HEK293 (cell line): ENCODE data around the gene KLHL13.

Experiments
- CTCF ChIA-PET: fragments of 350-600 bp; formaldehyde crosslinking; extraction: SDS; loops from one replicate; lab custom pipeline; 2021; ENCODE audit warnings: antibody characterized with exemption; lab: Yijun Ruan, JAX
- POLR2A ChIA-PET: fragments of 300-600 bp; formaldehyde crosslinking; extraction: SDS; loops from one replicate; lab custom pipeline; 2020; ENCODE audit warnings: antibody characterized with exemption, inconsistent platforms; lab: Yijun Ruan, JAX
- H3K27ac ChIP-seq: fragments of 200-500 bp; sonication (Bioruptor generic); 2 replicates; pipeline ENCODE4 v1.5.1; 2014; ENCODE audit warnings: low read depth, low read length, control low read depth, inconsistent platforms; ENCODE audit errors: extremely low read depth
- H3K36me3 ChIP-seq, 2 experiments: fragments of 200-500 bp in 1 of 2; sonication (Bioruptor generic) in 1 of 2; 1 replicate in 1 of 2; 2 replicates in 1 of 2; pipeline ENCODE4 v1.5.1; 2014 to 2017; ENCODE audit warnings: inconsistent platforms in 2 of 2, low read length in 2 of 2; ENCODE audit not compliant: control insufficient read depth in 2 of 2, insufficient read depth in 1 of 2
- H3K4me1 ChIP-seq: fragments of 200-500 bp; sonication (Bioruptor generic); 2 replicates; pipeline ENCODE4 v1.5.1; 2014; ENCODE audit warnings: mild to moderate bottlenecking, low read length, inconsistent platforms; ENCODE audit not compliant: control insufficient read depth, insufficient read depth
- H3K4me3 ChIP-seq: 2 replicates; pipeline ENCODE4 v1.5.1; 2011; ENCODE audit warnings: low read depth, mild to moderate bottlenecking, control low read depth, low read length, moderate library complexity
- H3K9me3 ChIP-seq: fragments of 200-500 bp; sonication (Bioruptor generic); 2 replicates; pipeline ENCODE4 v1.5.1; 2014; ENCODE audit warnings: low read depth, low read length, inconsistent platforms; ENCODE audit not compliant: control insufficient read depth, insufficient read depth
- GLIS2 ChIP-seq: fragments of 450-650 bp; formaldehyde crosslinking; IDR thresholded peaks from 2 replicates; pipeline ENCODE4 v1.5.1; 2016; ENCODE audit warnings: missing biosample characterization, missing genetic modification characterization
- KLF17 ChIP-seq: fragments of 450-650 bp; formaldehyde crosslinking; IDR thresholded peaks from 2 replicates; pipeline ENCODE4 v1.5.1; 2016; ENCODE audit warnings: missing biosample characterization, missing genetic modification characterization
- MYNN ChIP-seq: fragments of 450-650 bp; formaldehyde crosslinking; IDR thresholded peaks from 2 replicates; pipeline ENCODE4 v1.5.1; 2016; ENCODE audit warnings: missing biosample characterization, missing genetic modification characterization, borderline replicate concordance
- REPIN1 ChIP-seq: fragments of 450-650 bp; formaldehyde crosslinking; IDR thresholded peaks from 2 replicates; pipeline ENCODE4 v1.5.1; 2017; ENCODE audit warnings: missing biosample characterization, missing genetic modification characterization, low read depth
- ZBTB10 ChIP-seq: fragments of 450-650 bp; formaldehyde crosslinking; IDR thresholded peaks from 2 replicates; pipeline ENCODE4 v1.5.1; 2016; ENCODE audit warnings: missing biosample characterization, missing genetic modification characterization
- ZBTB20 ChIP-seq: fragments of 450-650 bp; formaldehyde crosslinking; IDR thresholded peaks from 2 replicates; pipeline ENCODE4 v1.5.1; 2016; ENCODE audit warnings: missing biosample characterization, missing genetic modification characterization
- ZNF114 ChIP-seq: fragments of 450-650 bp; formaldehyde crosslinking; IDR thresholded peaks from 2 replicates; pipeline ENCODE4 v1.5.0; 2017; ENCODE audit warnings: missing biosample characterization, missing genetic modification characterization
- ZNF19 ChIP-seq: fragments of 450-650 bp; formaldehyde crosslinking; IDR thresholded peaks from 2 replicates; pipeline ENCODE4; 2016; ENCODE audit warnings: missing biosample characterization, missing genetic modification characterization, low read depth
- ZNF2 ChIP-seq: fragments of 450-650 bp; formaldehyde crosslinking; IDR thresholded peaks from 2 replicates; pipeline ENCODE4 v1.5.1; 2016; ENCODE audit warnings: missing biosample characterization, missing genetic modification characterization
- ZNF202 ChIP-seq: fragments of 450-650 bp; formaldehyde crosslinking; IDR thresholded peaks from 2 replicates; pipeline ENCODE4 v1.5.1; 2016; ENCODE audit warnings: missing biosample characterization, missing genetic modification characterization, borderline replicate concordance
- ZNF221 ChIP-seq: fragments of 450-650 bp; formaldehyde crosslinking; IDR thresholded peaks from 2 replicates; pipeline ENCODE4 v1.5.1; 2017; ENCODE audit warnings: missing biosample characterization, missing genetic modification characterization, borderline replicate concordance
- ZNF248 ChIP-seq: fragments of 450-650 bp; formaldehyde crosslinking; IDR thresholded peaks from 2 replicates; pipeline ENCODE4 v1.5.1; 2017; ENCODE audit warnings: missing biosample characterization, missing genetic modification characterization
- ZNF274 ChIP-seq, 2 experiments: fragments of 200-500 bp in 1 of 2; fragments of 450-650 bp in 1 of 2; sonication (Bioruptor generic) in 1 of 2; formaldehyde crosslinking in 1 of 2; IDR thresholded peaks; 2 replicates each; pipeline versions ENCODE4 v1.5.1 to v1.6.1; 2014 to 2016; ENCODE audit warnings: borderline replicate concordance in 1 of 2, inconsistent platforms in 1 of 2, low read length in 1 of 2, missing biosample characterization in 1 of 2, missing genetic modification characterization in 1 of 2
- ZNF350 ChIP-seq: fragments of 450-650 bp; formaldehyde crosslinking; IDR thresholded peaks from 2 replicates; pipeline ENCODE4 v1.5.0; 2017; ENCODE audit warnings: missing biosample characterization, mild to moderate bottlenecking, missing genetic modification characterization
- ZNF362 ChIP-seq: fragments of 450-650 bp; formaldehyde crosslinking; IDR thresholded peaks from 2 replicates; pipeline ENCODE4 v1.5.1; 2016; ENCODE audit warnings: missing biosample characterization, missing genetic modification characterization
- ZNF37A ChIP-seq: fragments of 450-650 bp; IDR thresholded peaks from 2 replicates; pipeline ENCODE4 v1.5.1; 2018; ENCODE audit warnings: missing biosample characterization, missing genetic modification characterization
- ZNF416 ChIP-seq: fragments of 450-650 bp; formaldehyde crosslinking; IDR thresholded peaks from 2 replicates; pipeline ENCODE4 v1.5.1; 2016; ENCODE audit warnings: missing biosample characterization, missing genetic modification characterization
- ZNF529 ChIP-seq: fragments of 450-650 bp; formaldehyde crosslinking; IDR thresholded peaks from 2 replicates; pipeline ENCODE4 v1.5.1; 2017; ENCODE audit warnings: missing genetic modification characterization, missing biosample characterization; ENCODE audit not compliant: insufficient replicate concordance
- ZNF585B ChIP-seq: fragments of 450-650 bp; formaldehyde crosslinking; IDR thresholded peaks from 2 replicates; pipeline ENCODE4 v1.5.1; 2016; ENCODE audit warnings: missing biosample characterization, missing genetic modification characterization
- ZNF621 ChIP-seq: fragments of 450-650 bp; formaldehyde crosslinking; IDR thresholded peaks from 2 replicates; pipeline ENCODE4 v1.5.1; 2017; ENCODE audit warnings: missing biosample characterization, missing genetic modification characterization
- ZNF692 ChIP-seq: fragments of 450-650 bp; formaldehyde crosslinking; IDR thresholded peaks from 2 replicates; pipeline ENCODE4 v1.5.1; 2016; ENCODE audit warnings: missing biosample characterization, missing genetic modification characterization
- ZNF776 ChIP-seq: fragments of 450-650 bp; formaldehyde crosslinking; IDR thresholded peaks from 2 replicates; pipeline ENCODE4 v1.5.0; 2017; ENCODE audit warnings: missing biosample characterization, missing genetic modification characterization, borderline replicate concordance
- ZNF792 ChIP-seq: fragments of 450-650 bp; formaldehyde crosslinking; IDR thresholded peaks from 2 replicates; pipeline ENCODE4 v1.5.1; 2016; ENCODE audit warnings: missing biosample characterization, missing genetic modification characterization
- ZSCAN23 ChIP-seq: fragments of 450-650 bp; formaldehyde crosslinking; IDR thresholded peaks from 2 replicates; pipeline ENCODE4 v1.5.1; 2016; ENCODE audit warnings: missing biosample characterization, missing genetic modification characterization
- ZSCAN30 ChIP-seq: fragments of 450-650 bp; IDR thresholded peaks from 2 replicates; pipeline ENCODE4 v1.5.1; 2018; ENCODE audit warnings: missing biosample characterization, mild to moderate bottlenecking, missing genetic modification characterization, moderate library complexity
- TF ChIP-seq, protein P1 (sequence below): fragments of 450-650 bp; formaldehyde crosslinking; IDR thresholded peaks from 2 replicates; pipeline ENCODE4 v1.5.1; 2016; ENCODE audit warnings: missing biosample characterization, missing genetic modification characterization

KLHL13 gene

GRCh38 chrX:117910216-117910615, 206.4 kb downstream of the KLHL13 start:
- H3K4me3 ChIP-seq: no peak overlapping the region
- POLR2A ChIA-PET: no interaction called here
- no peaks in the 10 kb centered on the region for H3K36me3 ChIP-seq
- H3K4me1 ChIP-seq: no peaks in the 10 kb centered on the region
- TF ChIP-seq ZNF585B: no peak
- TF ChIP-seq GLIS2 (tag by site-specific recombination): no peak
- no peak for TF ChIP-seq ZNF792 (tag by site-specific recombination)
- no peak for TF ChIP-seq ZSCAN30 (tag by site-specific recombination)
- no peak for TF ChIP-seq ZNF202 (tag by site-specific recombination)
- TF ChIP-seq ZNF529 (tag by site-specific recombination): no peak
- TF ChIP-seq ZNF221 (tag by site-specific recombination): no peak
- TF ChIP-seq ZBTB20: no peak
- no peak for TF ChIP-seq ZNF776 (tag by site-specific recombination)
- no peak overlapping the region for H3K27ac ChIP-seq
- CTCF ChIA-PET: interaction anchor here (1.0 kb wide), 1 partner anchor 10 kb away, joined by 3 read pairs; no protein-coding TSS in a partner anchor
- no peaks in the 10 kb centered on the region for H3K9me3 ChIP-seq

GRCh38 chrX:117898226-117898625, 218.4 kb downstream of the KLHL13 start:
- TF ChIP-seq ZNF692 (no peak), ZNF37A (no peak), ZNF114 (tag by site-specific recombination) (no peak), MYNN (tag by site-specific recombination) (no peak), ZNF416 (tag by site-specific recombination) (no peak), ZNF248 (tag by site-specific recombination) (no peak), ZNF19 (tag by site-specific recombination) (no peak), ZNF2 (tag by site-specific recombination) (no peak), ZSCAN30 (tag by site-specific recombination) (no peak), ZNF350 (tag by site-specific recombination) (no peak), ZNF362 (tag by site-specific recombination) (no peak), KLF17 (no peak), REPIN1 (tag by site-specific recombination) (no peak), ZNF621 (tag by site-specific recombination) (no peak), ZBTB10 (tag by site-specific recombination) (no peak), ZNF274 (IDR thresholded peaks at IDR 0.05; ENCODE audit: low read length) (no peak), ZNF274 (tag by site-specific recombination; IDR thresholded peaks at IDR 0.05; ENCODE audit: borderline replicate concordance) (no peak), ZSCAN23 (tag by site-specific recombination) (no peak)
- TF ChIP-seq, protein P1, sequence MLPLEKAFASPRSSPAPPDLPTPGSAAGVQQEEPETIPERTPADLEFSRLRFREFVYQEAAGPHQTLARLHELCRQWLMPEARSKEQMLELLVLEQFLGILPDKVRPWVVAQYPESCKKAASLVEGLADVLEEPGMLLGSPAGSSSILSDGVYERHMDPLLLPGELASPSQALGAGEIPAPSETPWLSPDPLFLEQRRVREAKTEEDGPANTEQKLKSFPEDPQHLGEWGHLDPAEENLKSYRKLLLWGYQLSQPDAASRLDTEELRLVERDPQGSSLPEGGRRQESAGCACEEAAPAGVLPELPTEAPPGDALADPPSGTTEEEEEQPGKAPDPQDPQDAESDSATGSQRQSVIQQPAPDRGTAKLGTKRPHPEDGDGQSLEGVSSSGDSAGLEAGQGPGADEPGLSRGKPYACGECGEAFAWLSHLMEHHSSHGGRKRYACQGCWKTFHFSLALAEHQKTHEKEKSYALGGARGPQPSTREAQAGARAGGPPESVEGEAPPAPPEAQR (tag by site-specific recombination): no peak
- POLR2A ChIA-PET: no interaction called here
- H3K36me3 ChIP-seq: no peaks in the 10 kb centered on the region
- H3K27ac ChIP-seq: no peak overlapping the region
- no peaks in the 10 kb centered on the region for H3K4me1 ChIP-seq
- no peaks in the 10 kb centered on the region for H3K9me3 ChIP-seq
- no peak overlapping the region for H3K4me3 ChIP-seq
- CTCF ChIA-PET: interaction anchor here (1.0 kb wide), 1 partner anchor 427 kb away, joined by 3 read pairs; no protein-coding TSS in a partner anchor
